Head of caudate nucleus (tissue), 42 donors: ENCODE results near the gene FMR1NB.
A peak's percentile ranks its signal among the peaks of the same experiment; 100 is the strongest.

Source experiments
- DNase-seq, 42 donors: peaks; one replicate each; pipeline versions ENCODE4 v3.0.0 to v3.0.0-alpha.2; 2020 to 2021; ENCODE audit warnings: mixed read lengths in 7 of 42
- intact Hi-C: fragments of 100-400 bp; cut with DNase I; formaldehyde crosslinking; loops from one replicate; pipeline ENCODE4 v1.15.0; 2022

The FMR1NB gene, protein sequence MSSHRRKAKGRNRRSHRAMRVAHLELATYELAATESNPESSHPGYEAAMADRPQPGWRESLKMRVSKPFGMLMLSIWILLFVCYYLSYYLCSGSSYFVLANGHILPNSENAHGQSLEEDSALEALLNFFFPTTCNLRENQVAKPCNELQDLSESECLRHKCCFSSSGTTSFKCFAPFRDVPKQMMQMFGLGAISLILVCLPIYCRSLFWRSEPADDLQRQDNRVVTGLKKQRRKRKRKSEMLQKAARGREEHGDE

DNA sequence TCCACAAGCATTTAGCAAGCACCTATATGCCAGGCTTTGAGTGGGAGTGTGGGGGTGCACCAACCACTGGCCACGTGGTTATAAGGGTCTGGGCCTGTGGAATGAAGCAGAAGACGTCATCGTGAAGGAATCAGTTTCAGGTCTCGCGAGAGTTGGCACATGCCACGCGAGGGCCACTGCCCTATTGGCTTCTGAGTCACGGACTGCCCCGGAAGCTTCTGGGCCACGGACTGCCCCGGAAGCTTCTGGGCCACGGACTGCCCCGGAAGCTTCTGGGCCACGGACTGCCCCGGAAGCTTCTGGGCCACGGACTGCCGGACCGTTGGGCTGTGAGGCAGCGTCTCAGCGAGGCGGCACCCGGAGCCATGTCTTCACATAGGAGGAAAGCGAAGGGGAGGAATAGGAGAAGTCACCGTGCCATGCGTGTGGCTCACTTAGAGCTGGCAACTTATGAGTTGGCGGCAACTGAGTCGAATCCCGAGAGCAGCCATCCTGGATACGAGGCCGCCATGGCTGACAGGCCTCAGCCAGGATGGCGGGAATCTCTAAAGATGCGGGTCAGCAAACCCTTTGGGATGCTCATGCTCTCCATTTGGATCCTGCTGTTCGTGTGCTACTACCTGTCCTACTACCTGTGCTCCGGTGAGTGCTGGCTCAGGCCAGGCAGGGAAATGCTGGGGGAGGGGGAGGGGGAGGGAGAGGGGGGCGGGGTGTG is at the start of gene FMR1NB:
Gene FMR1NB, plus strand, starts transcription at position 300 of the 715 bp plus-strand sequence. Its CDS starts 66 bp downstream, at position 366.
- intact Hi-C loops = no loop called here
- DNase-seq = no peak

GRCh38 chrX:147933815-147934214 is 47.3 kb upstream of the FMR1NB start:
- no peak for DNase-seq
- intact Hi-C loops = no loop called here

DNA sequence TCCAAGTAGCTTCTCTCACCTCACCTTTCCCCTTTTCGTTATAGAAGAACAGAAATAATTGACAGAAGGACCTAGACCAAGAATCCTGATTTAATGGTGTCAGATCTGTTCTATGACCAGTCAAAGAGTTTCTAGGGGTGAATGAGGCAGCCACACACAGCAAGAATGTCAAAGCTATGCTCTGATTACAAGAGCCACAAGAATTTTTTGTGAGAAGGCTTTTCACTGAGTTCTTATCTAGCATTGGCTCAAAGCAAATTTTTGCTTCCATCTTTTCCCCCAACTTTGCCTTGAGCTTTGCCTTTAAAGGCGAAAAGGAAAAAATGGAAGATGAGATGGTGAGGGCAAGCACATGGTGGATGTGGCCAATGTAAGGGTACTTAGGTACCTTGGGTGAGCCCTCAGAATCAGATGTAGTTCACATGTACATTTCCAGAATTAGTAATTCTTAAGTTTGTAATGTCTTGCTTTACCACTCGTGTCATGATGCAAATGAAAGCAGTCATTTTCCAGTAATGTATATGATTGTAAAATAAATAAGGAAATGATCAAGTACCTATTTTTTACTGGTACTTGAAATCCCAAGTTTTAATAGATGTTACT is 45.9 kb upstream of the FMR1NB start:
- no peak for DNase-seq
- intact Hi-C loops = no loop called here

GRCh38 chrX:147945286-147945685 is 35.9 kb upstream of the FMR1NB start:
- intact Hi-C loops = no loop called here
- no peak for DNase-seq

GRCh38 chrX:147948531-147948930 is 32.6 kb upstream of the FMR1NB start:
- intact Hi-C loops = no loop called here
- no peak for DNase-seq

DNA sequence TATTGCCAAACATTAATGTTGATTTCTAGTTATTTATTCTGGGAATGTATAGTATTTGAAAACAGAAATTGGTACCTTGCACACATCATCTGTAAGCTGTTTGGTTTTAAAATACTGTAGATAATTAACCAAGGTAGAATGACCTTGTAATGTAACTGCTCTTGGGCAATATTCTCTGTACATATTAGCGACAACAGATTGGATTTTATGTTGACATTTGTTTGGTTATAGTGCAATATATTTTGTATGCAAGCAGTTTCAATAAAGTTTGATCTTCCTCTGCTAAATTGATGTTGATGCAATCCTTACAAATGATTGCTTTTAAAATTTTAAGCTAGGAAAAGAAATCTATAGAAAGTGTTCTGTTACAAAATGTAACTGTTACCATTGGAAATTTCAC is 30.8 kb upstream of the FMR1NB start:
- no peak for DNase-seq
- intact Hi-C loops = no loop called here

DNA sequence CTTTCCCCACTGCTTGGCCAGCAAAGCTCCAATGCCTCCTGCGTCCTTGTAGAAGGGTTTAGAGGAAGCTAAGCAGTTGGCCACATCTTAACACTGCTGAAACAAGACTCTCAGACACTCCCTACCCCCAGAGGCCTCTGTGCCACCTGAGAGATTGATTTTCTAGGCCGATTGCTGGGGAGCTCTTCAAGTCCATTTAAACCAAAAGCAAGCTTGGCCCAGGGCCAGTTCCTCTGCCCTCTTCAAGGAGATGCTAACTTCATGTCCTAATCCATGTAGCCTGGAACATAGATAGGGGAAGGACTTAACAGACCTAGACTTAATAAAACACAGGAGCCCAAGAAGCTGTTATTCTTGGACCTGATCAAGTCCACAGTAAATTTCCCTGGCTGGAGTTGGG is 27.2 kb upstream of the FMR1NB start:
- peak in 6 of 42 donors; percentile 1 to 23 (median 11) for DNase-seq

DNA sequence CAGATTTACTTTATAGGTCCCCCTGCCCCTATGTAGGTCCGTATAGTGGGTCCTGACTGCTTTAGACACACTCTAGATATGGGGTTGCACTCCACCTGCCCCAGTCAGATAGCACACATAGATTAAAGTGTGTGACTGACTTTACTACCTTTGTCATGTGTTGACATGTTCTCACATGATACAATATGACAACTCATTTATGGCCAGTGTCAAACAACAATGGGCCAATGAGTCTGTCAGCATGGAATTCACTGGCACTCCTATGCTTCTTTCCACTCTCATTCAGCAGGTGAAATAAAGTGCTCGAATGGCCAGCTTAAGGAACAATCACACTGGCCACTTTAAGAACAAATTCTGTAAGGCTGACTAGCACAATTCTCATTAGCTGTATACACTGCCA is 23.8 kb upstream of the FMR1NB start:
- DNase-seq = no peak
- intact Hi-C loops = no loop called here

More for the DNA sequence above, 27.2 kb upstream of the FMR1NB start:
- intact Hi-C loops = no loop called here

DNA sequence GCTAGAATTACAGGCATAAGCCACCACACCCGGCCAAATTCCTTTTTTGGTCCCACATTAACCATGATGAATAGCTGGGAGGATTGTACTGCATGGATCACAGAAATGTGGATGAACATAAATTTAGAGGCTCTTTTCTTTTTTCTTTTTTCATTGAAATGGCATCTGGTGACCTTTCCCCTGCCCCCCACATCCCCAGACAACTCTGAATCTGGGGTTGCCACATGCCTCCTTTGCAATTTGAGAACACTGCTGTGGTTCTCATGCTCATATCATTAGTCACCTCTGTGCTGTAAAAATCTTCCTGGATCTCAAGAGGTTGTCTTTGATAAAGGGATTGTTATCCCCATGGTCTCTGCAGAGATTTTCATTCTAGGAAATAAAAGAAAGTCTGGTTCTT is 22.8 kb upstream of the FMR1NB start:
- intact Hi-C loops = no loop called here
- no peak for DNase-seq

- intact Hi-C loops = no loop called here
- DNase-seq = no peak
Measured at GRCh38 chrX:147960722-147961121, 20.4 kb upstream of the FMR1NB start.

- intact Hi-C loops = no loop called here
- no peak for DNase-seq
Measured at GRCh38 chrX:147962476-147962875, 18.7 kb upstream of the FMR1NB start.

GRCh38 chrX:147978931-147979330 is 2.2 kb upstream of the FMR1NB start:
- intact Hi-C loops = no loop called here
- DNase-seq = no peak

DNA sequence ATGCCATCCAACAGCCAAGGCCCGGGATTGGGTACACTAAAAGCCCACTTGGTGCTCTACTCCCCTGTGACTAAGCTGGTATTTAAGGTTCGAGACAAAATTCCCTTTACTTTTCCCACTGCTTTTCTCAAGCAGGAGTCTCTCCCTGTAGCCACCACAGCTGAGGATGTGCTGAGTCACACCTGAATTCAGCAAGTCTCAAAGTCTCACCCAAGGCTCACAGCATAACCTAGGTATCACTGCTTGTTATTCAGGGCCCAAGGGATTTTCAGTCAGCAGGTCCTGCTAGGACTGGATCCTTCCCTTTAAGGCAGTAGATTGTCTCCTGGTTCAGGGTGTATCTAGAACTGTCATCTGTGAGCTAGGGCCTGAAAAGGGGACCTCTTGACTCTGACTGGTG is 39.2 kb downstream of the FMR1NB start:
- intact Hi-C loops = no loop called here
- no peak for DNase-seq

- intact Hi-C loops = no loop called here
- DNase-seq = no peak
Measured at GRCh38 chrX:148024425-148025148, 43.5 kb downstream of the FMR1NB start.

DNA sequence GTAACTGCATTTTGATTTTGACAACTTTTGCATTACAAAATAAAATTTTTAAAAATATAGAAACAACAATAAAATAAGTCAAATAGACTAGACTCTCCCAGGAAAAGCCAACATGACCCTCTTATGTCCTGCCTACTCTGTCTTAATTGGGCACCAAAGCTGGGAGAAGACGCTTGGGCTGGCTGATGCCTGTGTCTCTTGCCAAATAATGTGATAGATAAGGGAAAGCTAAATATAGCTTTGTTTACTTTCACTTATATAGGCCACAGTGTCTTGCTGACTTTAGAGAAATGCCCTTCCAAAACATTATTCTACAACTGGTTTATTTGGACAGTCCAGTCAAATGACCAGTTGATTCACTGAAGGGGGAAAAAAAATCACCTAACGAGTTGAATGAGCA is 54.2 kb downstream of the FMR1NB start:
- intact Hi-C loops = no loop called here
- no peak for DNase-seq

DNA sequence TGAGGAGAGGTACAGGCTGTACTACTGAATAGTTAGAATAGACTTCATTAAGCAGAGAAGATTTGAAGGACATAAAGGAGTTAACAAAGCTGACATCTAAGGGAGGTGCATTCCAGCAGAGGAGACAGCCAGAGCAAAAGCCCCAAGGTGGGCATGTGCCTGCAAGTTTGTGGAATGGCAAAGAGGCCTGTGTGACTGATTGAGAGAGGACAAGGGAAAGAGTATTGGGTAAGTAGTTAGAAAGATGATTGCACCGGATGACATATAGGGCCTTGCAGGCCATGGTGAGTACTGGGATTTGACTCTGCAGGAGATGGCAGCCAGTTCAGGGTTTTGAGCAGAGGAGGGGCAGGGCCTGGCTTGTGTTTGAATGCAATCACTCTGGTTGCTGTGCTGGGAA is 55.9 kb downstream of the FMR1NB start:
- no peak for DNase-seq
- intact Hi-C loops = no loop called here

DNA sequence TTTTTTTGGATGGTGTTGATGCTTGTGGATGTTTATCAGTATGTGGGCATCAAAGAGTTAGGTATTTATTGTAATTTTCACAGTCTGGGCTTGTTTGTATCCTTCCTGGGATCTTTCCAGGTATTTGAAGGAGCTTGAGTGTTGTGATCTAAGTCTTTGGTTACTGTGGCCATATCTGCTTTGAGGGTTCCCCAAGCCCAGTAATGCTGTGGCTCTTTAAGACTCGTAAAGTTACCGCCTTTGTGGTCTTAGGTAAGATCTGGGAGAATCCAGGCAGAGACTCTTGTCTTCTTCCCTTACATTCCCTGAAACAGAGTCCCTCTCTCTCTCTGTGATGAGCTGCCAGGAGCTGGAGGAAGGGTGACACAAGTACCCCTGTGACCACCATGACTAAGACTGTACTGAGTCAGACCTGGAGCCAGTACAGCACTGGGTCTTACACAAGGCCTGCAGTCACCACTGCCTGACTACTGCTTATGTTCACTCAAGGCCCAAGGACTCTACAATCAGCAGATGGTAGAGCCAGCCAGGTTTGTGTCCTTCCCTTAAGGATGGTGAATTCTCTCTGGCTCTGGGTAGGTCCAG is 62.2 kb downstream of the FMR1NB start:
- intact Hi-C loops = no loop called here
- no peak for DNase-seq

GRCh38 chrX:148047200-148047599 is 66.1 kb downstream of the FMR1NB start:
- intact Hi-C loops = no loop called here

DNA sequence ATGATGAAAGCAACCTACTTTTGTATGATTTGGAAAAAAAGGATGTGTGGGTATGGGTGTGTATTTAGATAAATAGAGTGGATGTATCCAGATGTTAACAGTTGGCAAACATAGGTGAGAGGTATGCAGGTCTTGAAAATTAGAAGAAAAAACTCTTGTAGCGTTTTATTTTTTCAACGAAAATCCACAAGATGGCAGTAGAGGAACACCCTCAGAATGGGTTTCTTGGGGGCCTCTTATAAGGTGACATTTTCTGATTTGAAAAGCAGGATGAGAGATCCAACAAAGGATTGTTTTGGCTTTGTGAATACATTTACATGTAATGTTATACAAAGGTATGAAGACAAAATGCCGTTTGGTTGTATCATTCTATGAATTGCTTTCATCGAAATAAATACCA is 68.3 kb downstream of the FMR1NB start:
- intact Hi-C loops = no loop called here
- DNase-seq = peak in 1 of 42 donors; percentile 6

More at GRCh38 chrX:148047200-148047599, 66.1 kb downstream of the FMR1NB start:
- DNase-seq = no peak
